GM18498 (cell line): Measurements from ENCODE around the gene LMNTD1.
"Not testable (repeated sequence)": the region's sequence is repeated elsewhere in the genome, so short reads cannot be mapped to it uniquely, and the experiment has no call there.

ENCODE experiments used
- ATAC-seq: cut with Tn5 transposase; IDR thresholded peaks from one replicate; pipeline ENCODE4 v1.9.1; 2021; ENCODE audit warnings: mild to moderate bottlenecking, moderate library complexity; ENCODE audit not compliant: unreplicated experiment

The LMNTD1 gene

GRCh38 chr12:25553098-25553497 lies at the start of gene LMNTD1:
LMNTD1 (minus strand) TSS chr12:25553283; CDS start chr12:25552959, 324 bp downstream.
- ATAC-seq = no peak

GRCh38 chr12:25598956-25599355 lies 45.9 kb upstream of the LMNTD1 start:
- no peak for ATAC-seq

DNA sequence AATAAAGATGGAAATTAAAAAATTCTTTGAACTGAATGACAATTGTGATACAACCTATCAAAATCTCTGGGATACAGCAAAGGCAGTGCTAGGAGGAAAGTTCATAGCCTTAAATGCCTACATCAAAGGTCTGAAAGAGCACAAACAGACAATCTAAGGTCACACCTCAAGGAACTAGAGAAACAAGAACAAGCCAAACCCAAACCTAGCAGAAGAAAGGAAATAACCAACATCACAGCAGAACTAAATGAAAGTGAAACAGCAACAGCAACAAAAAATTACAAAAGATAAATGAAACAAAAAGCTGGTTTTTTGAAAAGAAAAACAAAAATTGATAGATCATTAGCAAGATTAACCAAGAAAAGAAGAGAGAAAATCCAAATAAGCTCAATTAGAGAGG lies 42.4 kb upstream of the LMNTD1 start:
- not testable (repeated sequence) for ATAC-seq

- ATAC-seq = no peak
Observed at GRCh38 chr12:25594376-25594775, 41.3 kb upstream of the LMNTD1 start.

- no peak for ATAC-seq
Observed at GRCh38 chr12:25592725-25593495, 39.8 kb upstream of the LMNTD1 start.

GRCh38 chr12:25591144-25591543 lies 38.1 kb upstream of the LMNTD1 start:
- ATAC-seq = no peak

- ATAC-seq = no peak
Observed at GRCh38 chr12:25590011-25590721, 37.1 kb upstream of the LMNTD1 start.

DNA sequence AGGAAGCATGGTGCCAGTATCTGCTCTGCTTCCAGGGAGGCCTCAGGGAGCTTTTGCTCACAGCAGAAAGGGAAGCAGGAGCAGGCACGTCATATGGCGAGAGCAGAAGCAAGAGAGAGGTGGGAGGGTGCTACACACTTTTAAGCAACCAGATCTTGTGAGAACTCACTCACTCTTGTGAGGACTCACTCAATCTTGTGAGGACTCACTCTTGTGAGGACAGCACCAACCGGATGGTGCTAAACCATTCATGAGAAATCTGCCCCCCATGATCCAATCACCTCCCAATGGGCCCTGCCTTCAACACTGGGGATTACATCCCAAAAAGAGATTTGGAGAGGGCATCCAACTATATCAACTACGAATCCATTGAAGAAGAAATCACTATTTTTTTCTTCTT lies 34.3 kb upstream of the LMNTD1 start:
- ATAC-seq = no peak

- no peak for ATAC-seq
Observed at GRCh38 chr12:25585662-25586061, 32.6 kb upstream of the LMNTD1 start.

GRCh38 chr12:25585021-25585523 lies 32.0 kb upstream of the LMNTD1 start:
- ATAC-seq = no peak

DNA sequence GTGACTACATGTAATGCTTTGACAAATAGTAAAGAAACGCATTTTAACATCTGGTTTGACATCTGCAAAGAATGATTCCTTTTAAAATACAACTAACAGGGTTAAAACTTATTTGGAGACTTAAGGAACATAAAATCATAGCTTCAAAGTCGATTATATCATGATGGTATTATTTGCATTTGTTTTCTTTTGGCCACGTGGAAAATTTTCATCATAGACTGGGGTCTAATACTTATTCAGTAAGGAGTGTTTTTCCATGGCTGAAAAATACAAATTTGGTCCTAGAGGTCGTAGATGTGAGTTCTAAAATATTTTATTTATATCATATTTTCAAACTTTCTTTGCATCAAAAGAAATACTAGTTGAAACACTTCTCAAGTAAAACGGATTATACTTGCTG lies 31.5 kb upstream of the LMNTD1 start:
- ATAC-seq = no peak

DNA sequence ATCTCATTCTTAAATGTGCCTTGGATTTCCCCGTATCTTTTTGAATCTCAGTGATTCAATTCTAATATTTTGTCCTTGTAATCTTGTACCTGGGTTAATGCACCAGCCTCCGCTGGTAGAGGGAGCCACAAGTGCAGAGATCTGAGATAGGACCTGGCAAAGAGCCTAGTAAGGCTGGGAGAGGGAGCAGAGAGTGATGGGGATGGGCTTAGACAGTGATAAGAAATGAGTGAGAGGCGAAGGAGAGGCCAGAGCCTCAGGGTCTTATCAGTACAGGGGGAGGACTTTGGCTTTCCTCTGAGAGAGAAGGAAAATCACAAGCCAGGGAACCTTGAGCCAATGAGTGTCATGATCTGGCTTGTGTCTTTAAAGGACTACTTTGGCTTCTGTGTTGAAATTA lies 30.5 kb upstream of the LMNTD1 start:
- no peak for ATAC-seq

GRCh38 chr12:25581067-25581466 lies 28.0 kb upstream of the LMNTD1 start:
- ATAC-seq = no peak

DNA sequence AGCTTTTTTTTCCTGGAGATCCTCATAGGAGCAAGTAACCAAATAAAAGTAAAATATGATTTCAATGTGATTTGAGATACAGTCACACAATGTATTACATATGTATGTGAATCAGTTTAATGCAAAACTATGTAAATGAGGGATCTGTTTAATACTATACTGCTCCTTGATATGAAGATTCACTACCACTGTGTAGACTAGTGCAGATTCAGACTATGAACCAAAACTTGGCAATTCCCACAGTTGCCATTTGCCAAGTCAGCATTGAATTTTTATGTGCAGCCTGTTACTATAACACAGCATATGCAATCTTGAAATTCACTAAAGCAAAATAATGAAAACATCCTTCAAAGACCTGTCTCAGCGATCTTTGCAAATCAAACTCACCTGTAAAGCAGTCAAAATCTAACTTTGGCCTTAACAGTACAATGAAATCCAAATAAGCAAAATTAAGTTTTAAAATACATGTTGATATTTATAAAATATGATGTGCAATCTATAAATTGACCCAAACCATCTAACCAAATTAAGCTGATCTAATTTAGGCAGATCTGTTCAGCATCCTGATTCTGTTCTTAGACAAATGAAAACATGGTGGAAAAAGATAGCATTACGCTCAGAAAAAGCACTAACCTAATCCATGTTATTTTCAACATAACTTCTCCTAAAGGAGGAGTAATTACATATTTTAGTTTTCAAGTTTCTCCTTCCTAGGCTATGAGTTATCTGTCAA lies 25.5 kb upstream of the LMNTD1 start:
- ATAC-seq = no peak

- ATAC-seq = no peak
Observed at GRCh38 chr12:25574761-25575160, 21.7 kb upstream of the LMNTD1 start.

DNA sequence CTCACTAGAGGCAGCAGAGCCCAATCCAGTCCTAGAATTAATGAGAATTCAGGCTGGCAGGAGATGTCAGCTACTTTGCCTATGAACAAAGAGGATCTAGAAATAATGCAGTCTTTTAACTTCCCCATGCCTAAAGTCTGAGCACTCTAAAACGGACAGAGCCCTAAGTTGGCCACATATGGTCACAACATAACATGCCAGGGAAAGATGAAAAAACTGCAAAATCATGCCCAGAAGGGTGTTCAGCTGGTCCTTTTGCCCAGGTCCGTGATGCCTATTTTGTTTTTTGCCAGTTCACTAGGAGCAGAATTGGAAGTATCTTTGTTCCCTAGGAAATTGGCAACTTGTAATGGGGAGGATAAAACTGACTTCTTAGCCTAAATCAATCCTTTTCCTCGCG lies 20.3 kb upstream of the LMNTD1 start:
- no peak for ATAC-seq

- ATAC-seq = no peak
Observed at GRCh38 chr12:25570418-25570817, 17.3 kb upstream of the LMNTD1 start.

DNA sequence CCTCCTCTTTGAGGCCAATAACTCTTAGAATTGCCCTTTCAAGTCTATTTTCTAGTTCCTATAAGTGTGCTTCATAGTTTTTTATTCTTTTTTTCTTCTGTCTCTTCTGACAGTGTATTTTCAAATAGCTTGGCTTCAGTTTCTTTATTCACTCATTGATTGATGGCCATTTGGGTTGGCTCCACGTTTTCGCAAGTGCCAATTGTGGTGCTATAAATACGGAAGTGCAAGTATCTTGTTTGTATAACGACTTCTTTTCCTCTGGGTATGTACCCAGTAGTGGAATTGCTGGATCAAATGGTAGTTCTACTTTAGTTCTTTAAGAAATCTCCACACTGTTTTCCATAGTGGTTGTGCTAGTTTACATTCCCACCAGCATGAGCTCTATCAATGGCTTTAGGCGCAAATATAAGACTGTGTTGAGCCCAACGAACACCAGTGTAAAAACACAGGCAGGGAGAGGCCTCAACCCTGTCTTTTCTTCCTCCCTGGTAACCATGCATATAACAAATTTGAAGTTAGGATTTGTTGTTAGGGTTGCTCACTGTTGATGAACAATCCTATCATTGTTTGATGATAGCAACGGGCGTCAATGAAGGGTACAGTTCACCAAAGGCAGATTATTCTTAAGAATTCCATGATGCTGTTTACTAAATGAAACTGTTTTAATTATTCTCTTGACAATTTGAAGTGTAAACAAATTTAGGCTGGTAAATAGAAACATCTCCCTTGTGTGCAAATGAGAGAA lies 13.3 kb upstream of the LMNTD1 start:
- no peak for ATAC-seq

DNA sequence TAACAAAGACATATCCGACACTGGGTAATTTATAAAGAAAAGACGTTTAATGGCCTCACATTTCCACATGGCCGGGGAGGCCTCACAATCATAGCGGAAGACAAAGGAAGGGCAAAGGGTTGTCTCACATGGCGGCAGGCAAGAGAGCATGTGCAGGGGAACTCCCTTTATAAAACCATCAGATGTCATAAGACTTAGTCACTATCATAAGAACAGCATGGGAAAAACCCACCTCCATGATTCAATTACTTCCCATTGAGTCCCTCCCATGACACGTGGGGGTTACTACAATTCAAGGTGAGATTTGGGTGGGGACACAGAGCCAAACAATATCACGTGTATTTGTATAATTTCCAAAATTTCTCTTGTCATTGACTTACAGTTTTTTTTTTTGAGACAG lies 5.5 kb upstream of the LMNTD1 start:
- no peak for ATAC-seq

- ATAC-seq = no peak
Observed at GRCh38 chr12:25557830-25558436, 4.8 kb upstream of the LMNTD1 start.
